OCI-LY3 (cell line): ENCODE results near the gene SPOCD1.

ENCODE experiments used
- H2AFZ ChIP-seq: fragments of 200-600, 300-600 bp; shearing (Covaris generic); 2 replicates; pipeline ENCODE4 v1.6.0; 2014; ENCODE audit warnings: antibody characterized with exemption, low read depth, low read length
- H3K27ac ChIP-seq: fragments of 200-600, 300-600 bp; sonication (generic); 2 replicates; pipeline ENCODE4 v1.5.1; 2014; ENCODE audit warnings: mild to moderate bottlenecking, low read length, moderate library complexity, mixed read lengths
- H3K27me3 ChIP-seq: fragments of 200-600, 300-600 bp; sonication (generic); 2 replicates; pipeline ENCODE4 v1.6.1; 2014; ENCODE audit warnings: low read depth, low read length, mixed read lengths
- H3K36me3 ChIP-seq: fragments of 200-600, 300-600 bp; sonication (generic); replicated peaks from 2 replicates; pipeline ENCODE3; 2014; ENCODE audit warnings: low read depth, low read length, mixed read lengths
- H3K4me1 ChIP-seq: fragments of 300-600, 200-600 bp; sonication (generic); 2 replicates; pipeline ENCODE4 v1.6.1; 2014; ENCODE audit warnings: low read length, mixed read lengths
- H3K4me2 ChIP-seq: fragments of 200-600, 300-600 bp; sonication (generic); 2 replicates; pipeline ENCODE4 v1.6.1; 2014; ENCODE audit warnings: low read length, mixed read lengths
- H3K4me3 ChIP-seq: fragments of 300-600, 200-600 bp; sonication (generic); 2 replicates; pipeline ENCODE4 v1.5.1; 2014; ENCODE audit warnings: antibody characterized with exemption, mild to moderate bottlenecking, low read length, moderate library complexity
- H3K79me2 ChIP-seq: fragments of 300-600, 200-600 bp; shearing (Covaris generic); 2 replicates; pipeline ENCODE4 v1.6.1; 2014; ENCODE audit warnings: mild to moderate bottlenecking, low read length, mixed read lengths
- H3K9ac ChIP-seq: fragments of 300-600, 200-600 bp; shearing (Covaris generic); 2 replicates; pipeline ENCODE4 v1.6.0; 2014; ENCODE audit warnings: mild to moderate bottlenecking, low read length, moderate library complexity
- H3K9me3 ChIP-seq: fragments of 200-600, 300-600 bp; shearing (Covaris generic); 2 replicates; pipeline ENCODE4 v1.6.1; 2014; ENCODE audit warnings: low read length, mixed read lengths; ENCODE audit not compliant: insufficient read depth
- H4K20me1 ChIP-seq: fragments of 200-600, 300-600 bp; sonication (generic); 2 replicates; pipeline ENCODE4 v1.6.1; 2016; ENCODE audit warnings: low read length, mixed read lengths; ENCODE audit not compliant: insufficient read depth
- EZH2phosphoT487 ChIP-seq: fragments of 200-600 bp; shearing (Covaris generic); IDR thresholded peaks from 2 replicates; pipeline ENCODE4 v1.6.1; 2018; ENCODE audit warnings: antibody characterized with exemption, mixed run types, low read depth
- TF ChIP-seq, protein P1 (sequence below): fragments of 200-600, 300-600 bp; sonication (generic); IDR thresholded peaks from 2 replicates; pipeline ENCODE4 v1.5.1; 2014; ENCODE audit warnings: antibody characterized with exemption, low read length, low read depth

SPOCD1 gene

DNA sequence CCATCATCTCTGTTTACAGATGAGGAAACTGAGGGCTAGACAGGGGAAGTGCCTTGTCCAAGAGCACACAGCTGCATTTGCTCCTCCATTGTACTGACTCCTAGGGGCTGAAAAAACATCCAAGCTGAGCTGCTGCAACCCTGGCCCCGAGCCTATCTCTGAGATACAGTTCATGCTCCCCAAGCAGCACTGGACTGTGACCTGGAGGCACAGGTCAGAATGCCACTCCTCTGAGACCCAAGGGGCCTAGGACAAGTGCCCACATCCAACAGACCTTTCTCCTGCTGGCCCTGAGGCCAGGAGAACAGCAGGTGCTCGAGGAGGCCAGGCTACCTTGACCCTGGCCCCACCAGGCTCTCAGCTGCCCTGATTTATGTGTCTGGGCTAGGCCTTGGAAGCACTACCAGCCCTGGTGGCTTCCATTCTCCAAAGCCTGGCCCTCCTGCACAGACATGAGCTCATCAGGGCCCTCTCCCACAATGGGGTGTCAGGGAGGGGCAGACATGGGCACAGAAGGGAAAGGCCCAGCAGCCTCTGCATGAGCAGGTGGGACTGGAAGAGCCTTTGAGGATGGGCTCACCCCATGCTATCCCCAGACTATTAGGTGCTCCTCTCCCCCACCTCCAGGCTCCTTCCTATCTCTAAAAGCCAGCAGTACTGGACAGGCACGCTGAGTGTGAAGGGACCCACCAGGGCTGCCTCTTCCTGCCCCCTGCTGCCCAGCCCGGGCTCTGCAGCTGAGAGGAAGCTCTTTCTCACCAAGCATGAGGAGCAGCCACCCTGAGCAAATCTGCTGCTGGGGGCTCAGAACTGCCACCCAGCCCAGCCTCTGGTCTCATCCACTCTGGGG, 70.5 kb downstream of the SPOCD1 start:
- no peak overlapping the region for H3K27ac ChIP-seq
- no peak overlapping the region; the same call in 1 of the 2 replicates for H3K4me3 ChIP-seq
- TF ChIP-seq, protein P1, sequence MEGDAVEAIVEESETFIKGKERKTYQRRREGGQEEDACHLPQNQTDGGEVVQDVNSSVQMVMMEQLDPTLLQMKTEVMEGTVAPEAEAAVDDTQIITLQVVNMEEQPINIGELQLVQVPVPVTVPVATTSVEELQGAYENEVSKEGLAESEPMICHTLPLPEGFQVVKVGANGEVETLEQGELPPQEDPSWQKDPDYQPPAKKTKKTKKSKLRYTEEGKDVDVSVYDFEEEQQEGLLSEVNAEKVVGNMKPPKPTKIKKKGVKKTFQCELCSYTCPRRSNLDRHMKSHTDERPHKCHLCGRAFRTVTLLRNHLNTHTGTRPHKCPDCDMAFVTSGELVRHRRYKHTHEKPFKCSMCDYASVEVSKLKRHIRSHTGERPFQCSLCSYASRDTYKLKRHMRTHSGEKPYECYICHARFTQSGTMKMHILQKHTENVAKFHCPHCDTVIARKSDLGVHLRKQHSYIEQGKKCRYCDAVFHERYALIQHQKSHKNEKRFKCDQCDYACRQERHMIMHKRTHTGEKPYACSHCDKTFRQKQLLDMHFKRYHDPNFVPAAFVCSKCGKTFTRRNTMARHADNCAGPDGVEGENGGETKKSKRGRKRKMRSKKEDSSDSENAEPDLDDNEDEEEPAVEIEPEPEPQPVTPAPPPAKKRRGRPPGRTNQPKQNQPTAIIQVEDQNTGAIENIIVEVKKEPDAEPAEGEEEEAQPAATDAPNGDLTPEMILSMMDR: peak; percentile 66
- no peak for TF ChIP-seq EZH2phosphoT487
- H4K20me1 ChIP-seq: no peaks in the 10 kb centered on the region
- H3K9me3 ChIP-seq: no peaks in the 10 kb centered on the region
- H3K79me2 ChIP-seq: no peaks in the 10 kb centered on the region
- H3K4me1 ChIP-seq: peaks cover 19% of the 10 kb centered on the region
- H3K4me2 ChIP-seq: peak overlapping the region; percentile 45
- H3K9ac ChIP-seq: no peak overlapping the region; the same call in 1 of the 2 replicates
- no peaks in the 10 kb centered on the region for H3K27me3 ChIP-seq
- H2AFZ ChIP-seq: no peak overlapping the region
- no peaks in the 10 kb centered on the region for H3K36me3 ChIP-seq

DNA sequence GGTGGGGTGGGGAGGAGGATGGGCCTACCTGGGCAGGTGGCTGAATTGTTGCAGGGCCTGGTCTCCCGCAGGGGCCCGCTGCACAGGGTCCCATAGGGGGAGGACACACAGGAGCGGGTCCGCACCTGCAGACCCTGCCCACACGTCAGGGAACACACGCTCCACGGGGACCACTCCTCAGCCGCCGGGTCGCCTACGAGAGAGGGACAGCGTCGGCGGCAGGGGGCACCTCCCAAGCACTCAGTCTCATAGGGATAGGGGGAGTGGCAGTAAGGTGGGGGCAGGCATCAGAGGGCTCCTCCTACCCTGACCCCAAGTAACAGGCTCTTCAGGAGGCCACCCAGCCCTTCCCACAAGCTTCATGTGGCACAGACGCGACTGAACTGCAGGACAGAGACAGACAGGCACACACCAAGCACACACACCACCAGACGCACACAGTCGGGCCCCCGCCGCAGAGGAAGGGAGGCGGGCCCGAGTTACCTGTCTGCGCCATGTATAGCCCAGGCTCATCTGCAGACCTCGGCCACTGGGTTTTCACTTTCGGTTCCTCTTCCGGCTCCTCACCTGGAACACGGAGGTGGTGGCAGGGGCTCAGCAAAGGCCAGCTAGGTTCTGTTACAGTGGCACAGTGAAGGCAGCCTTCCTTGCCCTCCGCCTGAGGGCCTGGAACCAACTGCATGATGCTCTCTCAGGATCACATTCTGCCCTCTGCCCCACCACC, 71.5 kb downstream of the SPOCD1 start:
- Histone ChIP-seq H3K9ac (no peak overlapping the region; the same call in 1 of the 2 replicates), H3K4me1 (peaks cover 19% of the 10 kb centered on the region), H2AFZ (no peak overlapping the region)

DNA sequence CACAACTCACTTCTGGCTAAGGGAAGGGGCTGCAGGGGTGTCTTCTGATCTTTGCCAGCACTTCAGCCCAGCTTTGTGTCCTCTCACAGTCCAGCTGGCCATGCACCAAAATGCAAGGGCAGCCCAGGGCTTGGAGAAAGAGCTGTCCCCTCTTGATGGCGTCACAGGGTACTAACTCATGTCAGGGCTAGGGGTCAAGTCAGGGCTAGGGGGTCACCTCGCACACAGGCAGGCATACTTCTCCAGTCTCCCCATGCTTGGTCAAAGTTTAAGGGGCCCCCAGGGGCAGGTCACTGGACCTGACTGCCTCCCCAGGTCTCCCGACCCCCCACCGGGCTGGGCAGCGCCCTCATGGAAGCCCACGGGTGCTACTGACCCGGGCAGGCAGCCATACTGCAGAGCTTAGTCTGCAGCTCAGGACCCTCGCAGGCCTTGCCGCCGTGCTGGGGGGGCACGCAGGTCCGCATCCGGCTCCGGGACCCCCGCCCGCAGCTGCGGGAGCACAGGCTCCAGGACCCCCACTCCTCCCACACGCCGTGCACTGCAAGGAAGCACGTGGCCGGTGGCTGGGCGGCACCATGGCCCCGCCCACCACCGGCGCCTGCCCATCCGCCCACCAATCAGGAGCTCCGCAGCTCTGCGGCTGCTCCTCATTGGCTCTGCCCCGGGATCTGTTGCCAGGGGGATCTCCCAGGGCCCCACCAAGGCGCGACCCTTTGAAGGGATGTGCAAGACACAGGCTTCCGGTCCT, 73.2 kb downstream of the SPOCD1 start:
- no peak overlapping the region for H3K9ac ChIP-seq
- no peak overlapping the region for H3K27ac ChIP-seq
- H3K4me3 ChIP-seq: no peak overlapping the region
- H3K36me3 ChIP-seq: no peaks in the 10 kb centered on the region
- H4K20me1 ChIP-seq: no peaks in the 10 kb centered on the region
- no peak overlapping the region for H3K4me2 ChIP-seq
- no peak for TF ChIP-seq EZH2phosphoT487
- TF ChIP-seq, protein P1: no peak
- no peaks in the 10 kb centered on the region for H3K79me2 ChIP-seq
- H2AFZ ChIP-seq: no peak overlapping the region
- no peaks in the 10 kb centered on the region for H3K27me3 ChIP-seq
- no peaks in the 10 kb centered on the region for H3K9me3 ChIP-seq
- H3K4me1 ChIP-seq: peaks cover 19% of the 10 kb centered on the region

More for the DNA sequence above, 71.5 kb downstream of the SPOCD1 start:
- Histone ChIP-seq H3K4me2 (peak overlapping the region; percentile 45), H3K79me2 (no peaks in the 10 kb centered on the region), H3K9me3 (no peaks in the 10 kb centered on the region), H3K27ac (no peak overlapping the region), H4K20me1 (no peaks in the 10 kb centered on the region), H3K27me3 (no peaks in the 10 kb centered on the region), H3K4me3 (peak overlapping the region; percentile 13; the same call in 1 of the 2 replicates), H3K36me3 (no peaks in the 10 kb centered on the region)
- TF ChIP-seq, protein P1: no peak
- TF ChIP-seq EZH2phosphoT487: no peak
